ENCODE results near the gene PUS10.
A peak's percentile ranks its signal among the peaks of the same experiment; 100 is the strongest.
"Not testable (repeated sequence)": the region's sequence is repeated elsewhere in the genome, so short reads cannot be mapped to it uniquely, and the experiment has no call there.

The PUS10 gene

GRCh38 chr2:61017556-61018317, at the start of gene PUS10, which contains the start of gene PEX13:
Gene PUS10 (minus strand): TSS chr2:61018255. CDS start chr2:61011890, 6,365 bp downstream.
Gene PEX13 (plus strand): TSS chr2:61017720. CDS start chr2:61017760, 40 bp downstream.
- peak; percentile 58 to 67 for DNase-seq

GRCh38 chr2:61065714-61066709, 48.0 kb upstream of the PUS10 start, which contains the start of gene SANBR:
Gene SANBR (plus strand): TSS chr2:61065871. CDS start chr2:61070351, 4,480 bp downstream.
- peak; percentile 76 to 81 for DNase-seq

- DNase-seq, result no peak
These were observed 41.3 kb upstream of the PUS10 start for GRCh38 chr2:61059382-61059781.

- DNase-seq, result no peak
These were observed 39.5 kb upstream of the PUS10 start for GRCh38 chr2:61057562-61057961.

GRCh38 chr2:61055557-61055956, 37.5 kb upstream of the PUS10 start:
- DNase-seq, result no peak

- DNase-seq, result no peak
These were observed 27.9 kb upstream of the PUS10 start for GRCh38 chr2:61045999-61046398.

GRCh38 chr2:61045226-61045625, 27.2 kb upstream of the PUS10 start:
- no peak for DNase-seq

- DNase-seq, result no peak
These were observed 26.6 kb upstream of the PUS10 start for GRCh38 chr2:61044636-61045035.

GRCh38 chr2:61042807-61043206, 24.8 kb upstream of the PUS10 start:
- DNase-seq, result no peak

GRCh38 chr2:61036643-61037042, 18.6 kb upstream of the PUS10 start:
- not testable (repeated sequence) for DNase-seq

GRCh38 chr2:61034592-61034991, 16.5 kb upstream of the PUS10 start:
- DNase-seq, result not testable (repeated sequence)

GRCh38 chr2:61029533-61029932, 11.5 kb upstream of the PUS10 start:
- no peak for DNase-seq

GRCh38 chr2:61023670-61024069, 5.6 kb upstream of the PUS10 start:
- no peak for DNase-seq

- DNase-seq, result no peak
These were observed 3.2 kb upstream of the PUS10 start for GRCh38 chr2:61021228-61021660.

GRCh38 chr2:61018798-61019197, 743 bp upstream of the PUS10 start:
- no peak for DNase-seq

- no peak for DNase-seq
These were observed 282 bp upstream of the PUS10 start for GRCh38 chr2:61018318-61018755.

GRCh38 chr2:61017003-61017555, 976 bp downstream of the PUS10 start:
- peak; percentile 62 to 67 for DNase-seq

GRCh38 chr2:61016392-61017002, 1.6 kb downstream of the PUS10 start:
- DNase-seq, result no peak

- DNase-seq, result no peak
These were observed 2.1 kb downstream of the PUS10 start for GRCh38 chr2:61015976-61016375.

GRCh38 chr2:61014763-61015162, 3.3 kb downstream of the PUS10 start:
- DNase-seq, result no peak

GRCh38 chr2:61013382-61013781, 4.7 kb downstream of the PUS10 start:
- DNase-seq, result no peak

- DNase-seq, result not testable (repeated sequence)
These were observed 5.8 kb downstream of the PUS10 start for GRCh38 chr2:61012303-61012702.

GRCh38 chr2:61011678-61012077, 6.4 kb downstream of the PUS10 start:
- DNase-seq, result no peak
